Cardiac septum (tissue), 1 donor: Measurements from ENCODE around the gene CNDP1. TPM values are rescaled to one million over a fixed set of nuclear protein-coding genes. Genes with fewer than 3 reads are reported as not detected.
A peak's percentile ranks its signal among the peaks of the same experiment; 100 is the strongest.
"Not testable (repeated sequence)": the region's sequence is repeated elsewhere in the genome, so short reads cannot be mapped to it uniquely, and the experiment has no call there.

Experiments used
- DNase-seq: peaks from one replicate; pipeline ENCODE4 v3.0.0-alpha.2; 2020; ENCODE audit warnings: low spot score
- intact Hi-C: fragments of 100-400 bp; cut with DNase I; formaldehyde crosslinking; loops from one replicate; pipeline ENCODE4 v1.14.0; 2022
- long read RNA-seq: library from polyadenylated mRNA; unstranded; transcript quantifications from one replicate; pipeline ENCODE4 v2.0.0, GENCODE V29; 2021
- total RNA-seq: library from RNA; stranded (reverse); fragmentation: NEBNext Ultra II Directional; extraction: Animal tissue kit (Norgen Biotek cat#: 25700); gene quantifications from one replicate; pipeline ENCODE4 v1.2.1, GENCODE V29; 2021
- donor health status: DM: no; HTN: no; CAD: no.

Gene CNDP1
- not detected for total RNA-seq
- long read RNA-seq, partial matches to known transcripts: 0 of 1 reads
- long read RNA-seq, other reads (novel, unspliced or antisense): 1 of 1 reads

- intact Hi-C loops: no loop called here
These were observed at the start of gene CNDP1 for GRCh38 chr18:74534150-74534969. TSS of gene CNDP1 (plus strand) at chr18:74534500. CDS start at chr18:74534668, 168 bp downstream.

GRCh38 chr18:74486119-74486849 is 48.0 kb upstream of the CNDP1 start:
- intact Hi-C loops: no loop called here
- DNase-seq: no peak

More at GRCh38 chr18:74534150-74534969, at the start of gene CNDP1:
- DNase-seq: peak; percentile 59

DNA sequence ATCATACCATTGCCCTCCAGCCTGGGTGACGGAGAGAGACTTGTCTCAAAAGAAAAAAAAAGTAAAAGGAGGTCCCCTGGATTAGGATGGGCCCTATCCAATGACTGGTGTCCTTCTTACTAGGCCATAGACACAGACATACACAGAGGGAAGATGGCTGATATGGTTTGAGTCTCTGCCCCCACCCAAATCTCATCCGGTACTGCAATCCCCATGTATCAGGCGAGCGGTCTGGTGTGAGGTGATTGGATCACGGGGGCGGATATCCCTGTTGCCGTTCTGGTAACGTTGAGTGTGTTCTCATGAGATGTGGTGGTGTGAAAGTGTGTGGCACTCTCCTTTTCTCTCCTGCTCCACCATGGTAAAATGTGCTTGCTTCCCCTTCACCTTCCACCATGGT is 45.9 kb upstream of the CNDP1 start:
- intact Hi-C loops: no loop called here
- no peak for DNase-seq

GRCh38 chr18:74488864-74489263 is 45.4 kb upstream of the CNDP1 start:
- intact Hi-C loops: no loop called here
- DNase-seq: no peak

GRCh38 chr18:74489676-74490075 is 44.6 kb upstream of the CNDP1 start:
- no peak for DNase-seq
- intact Hi-C loops: loop anchor here (5.0 kb wide), 2 partner anchors 137 to 292 kb away; no protein-coding TSS in a partner anchor

DNA sequence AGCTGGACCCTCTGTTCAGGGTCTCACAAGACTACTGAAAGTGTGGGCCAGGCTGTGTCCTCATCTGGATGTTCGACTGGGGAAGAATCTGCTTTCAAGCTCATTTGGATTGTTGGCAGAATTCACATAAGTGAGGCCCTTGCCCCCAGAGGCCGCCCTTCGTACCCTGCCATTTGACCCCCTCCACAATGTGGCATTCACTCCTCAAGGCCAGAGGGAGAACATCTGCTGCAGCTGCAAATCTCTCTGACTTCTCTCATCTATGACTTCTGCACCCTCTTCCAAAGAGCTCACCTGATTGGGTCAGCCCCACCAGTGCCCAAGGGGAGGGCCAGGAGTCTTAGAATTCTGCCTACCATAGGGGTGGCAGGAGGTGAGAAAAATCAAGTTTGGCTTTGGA is 42.0 kb upstream of the CNDP1 start:
- no peak for DNase-seq
- intact Hi-C loops: loop anchor here (5.0 kb wide), 2 partner anchors 140 to 295 kb away; no protein-coding TSS in a partner anchor

- no peak for DNase-seq
- intact Hi-C loops: loop anchor here (2.0 to 5.0 kb wide), 4 partner anchors 35 to 296 kb away; partner anchors contain the start of gene ZNF407
These were observed 40.6 kb upstream of the CNDP1 start for GRCh38 chr18:74493689-74494088.

- intact Hi-C loops: loop anchor here (2.0 to 5.0 kb wide), 4 partner anchors 36 to 297 kb away; partner anchors contain the start of gene ZNF407
- DNase-seq: no peak
These were observed 39.8 kb upstream of the CNDP1 start for GRCh38 chr18:74494514-74494913.

DNA sequence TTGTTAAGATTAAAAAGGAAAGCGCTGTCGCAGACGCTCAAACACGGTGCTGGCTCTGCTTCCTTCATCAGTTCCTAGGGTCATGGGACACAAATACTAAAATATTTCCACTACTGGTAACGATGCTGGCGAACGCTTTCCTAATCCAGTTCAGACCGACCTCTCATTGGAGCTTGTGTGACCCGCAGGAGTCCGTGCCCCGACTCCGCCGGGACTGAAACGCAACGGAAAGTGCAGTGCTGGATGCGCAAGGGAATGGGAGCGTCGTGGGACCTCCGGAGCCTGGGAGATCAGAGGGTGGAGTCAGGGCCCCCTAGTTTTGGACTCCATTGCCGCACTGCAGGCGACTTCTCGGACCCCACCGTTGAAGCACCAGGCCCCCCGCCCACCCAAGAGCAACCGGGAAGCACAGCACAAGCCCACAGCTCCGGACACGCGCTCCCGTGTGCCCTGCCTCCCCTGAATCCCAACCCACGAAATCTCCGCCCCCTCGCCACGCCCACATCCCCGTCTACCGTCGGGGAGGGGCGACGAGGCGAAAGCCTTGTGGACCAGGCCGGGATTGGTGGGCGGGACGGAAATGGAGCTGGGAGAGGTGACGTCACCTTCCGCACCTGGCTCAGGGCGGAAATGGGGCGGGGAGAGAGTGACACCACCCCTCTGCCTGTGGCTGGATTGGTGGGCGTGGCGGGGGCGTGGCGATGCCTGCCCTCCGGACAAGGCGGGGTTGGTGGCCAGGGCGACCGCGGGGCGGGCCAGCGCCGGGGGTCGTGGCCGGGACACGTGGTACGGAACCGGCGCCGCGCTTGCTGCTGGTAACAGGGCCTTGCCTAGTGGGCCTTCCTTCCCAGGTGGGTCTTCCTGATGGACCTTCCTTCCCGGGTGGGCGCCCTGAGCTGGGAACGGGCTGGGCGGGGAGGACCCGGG is 38.5 kb upstream of the CNDP1 start, which contains the start of gene CNDP2:
CNDP2 (plus strand) TSS at position 783 of the 927 bp plus-strand sequence. CDS start 3,611 bp downstream, outside the sequence.
- peak; percentile 100 for DNase-seq
- intact Hi-C loops: loop anchor here (2.0 kb wide), 3 partner anchors 37 to 347 kb away; partner anchors contain the start of genes TIMM21 and ZNF407

DNA sequence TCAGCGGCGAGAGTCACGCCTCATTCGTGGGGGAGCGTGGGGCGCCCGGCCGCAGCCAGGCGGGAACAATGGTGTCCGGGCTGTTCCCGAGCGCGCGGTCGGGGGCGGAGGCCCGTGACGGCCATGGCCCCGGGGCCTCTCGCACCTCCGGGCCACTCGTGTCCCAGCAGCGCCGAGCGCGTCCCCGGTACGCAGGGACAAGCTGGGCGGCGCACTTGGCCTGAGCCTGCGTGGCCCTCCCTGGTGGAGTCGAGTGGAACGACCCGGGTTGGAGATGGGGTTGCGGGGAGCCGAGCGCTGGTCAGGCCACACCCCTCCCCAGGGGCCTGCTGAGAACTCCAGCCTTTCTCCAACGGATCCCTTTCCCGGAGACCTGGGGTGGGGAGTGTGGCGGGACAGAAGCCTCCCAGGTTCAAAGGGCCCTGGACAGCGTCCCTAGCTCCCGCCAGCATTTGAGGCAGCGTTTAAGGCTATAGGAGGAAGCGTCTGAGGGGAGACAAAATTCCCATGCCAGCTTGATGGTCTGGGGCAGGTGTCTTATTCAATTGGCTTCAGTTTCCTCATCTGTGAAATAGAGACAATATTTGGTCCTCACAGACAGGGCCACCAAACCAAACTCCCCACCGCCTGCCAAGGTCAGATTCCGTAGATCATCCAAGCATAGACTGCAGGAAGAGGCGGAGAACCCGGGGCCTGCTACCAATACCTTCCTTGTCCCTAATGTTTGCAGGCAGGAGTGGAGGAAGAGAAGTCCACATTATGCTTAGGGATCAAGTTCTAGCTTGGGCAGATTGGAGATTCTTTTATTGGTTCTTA is 37.6 kb upstream of the CNDP1 start:
- DNase-seq: no peak
- intact Hi-C loops: loop anchor here (2.0 kb wide), 1 partner anchor 348 kb away; the partner anchor contains the start of gene TIMM21

DNA sequence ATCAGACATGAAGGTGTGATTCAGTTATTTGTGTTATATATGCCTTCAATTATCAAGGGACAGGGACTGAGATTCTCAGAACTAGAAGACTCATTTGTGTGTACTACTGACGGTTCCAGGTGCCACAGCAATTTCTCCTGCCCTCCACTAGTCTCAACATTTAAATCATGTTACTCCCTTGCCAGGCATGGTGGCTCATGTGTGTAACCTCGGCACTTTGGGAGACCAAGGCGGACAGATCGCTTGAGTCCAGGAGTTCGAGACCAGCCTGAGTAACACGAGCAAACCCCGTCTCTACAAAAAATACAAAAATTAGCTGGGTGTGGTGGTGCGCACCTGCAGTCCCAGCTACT is 37.0 kb upstream of the CNDP1 start:
- no peak for DNase-seq
- intact Hi-C loops: loop anchor here (2.0 kb wide), 1 partner anchor 348 kb away; the partner anchor contains the start of gene TIMM21

GRCh38 chr18:74497778-74498177 is 36.5 kb upstream of the CNDP1 start:
- intact Hi-C loops: loop anchor here (2.0 kb wide), 2 partner anchors 49 to 349 kb away; partner anchors contain the start of gene TIMM21

GRCh38 chr18:74498712-74499627 is 35.3 kb upstream of the CNDP1 start:
- intact Hi-C loops: loop anchor here (2.0 kb wide), 1 partner anchor 48 kb away; no protein-coding TSS in a partner anchor
- DNase-seq: peak; percentile 87

More at GRCh38 chr18:74497778-74498177, 36.5 kb upstream of the CNDP1 start:
- no peak for DNase-seq

- peak; percentile 93 for DNase-seq
- intact Hi-C loops: loop anchor here (2.0 kb wide), 1 partner anchor 47 kb away; no protein-coding TSS in a partner anchor
These were observed 34.7 kb upstream of the CNDP1 start for GRCh38 chr18:74499633-74500032.

DNA sequence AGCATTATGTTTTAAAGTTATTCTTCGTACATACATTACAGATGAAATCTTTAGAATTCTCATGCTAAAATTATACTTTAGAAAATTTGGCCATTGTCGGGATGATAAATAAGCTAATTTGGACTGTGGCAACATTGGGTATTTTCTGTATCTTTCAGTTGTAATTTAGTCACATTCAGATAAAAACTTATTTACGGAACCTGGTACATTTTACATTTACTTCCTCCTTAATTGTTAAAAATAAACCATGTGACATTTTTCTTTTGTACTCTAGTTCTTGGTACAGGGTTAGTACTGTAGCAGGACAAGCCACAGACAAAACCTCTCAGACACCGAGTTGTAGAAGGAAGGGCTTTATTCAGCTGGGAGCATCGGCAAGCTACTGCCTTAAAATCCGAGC is 33.9 kb upstream of the CNDP1 start:
- intact Hi-C loops: no loop called here
- DNase-seq: no peak

DNA sequence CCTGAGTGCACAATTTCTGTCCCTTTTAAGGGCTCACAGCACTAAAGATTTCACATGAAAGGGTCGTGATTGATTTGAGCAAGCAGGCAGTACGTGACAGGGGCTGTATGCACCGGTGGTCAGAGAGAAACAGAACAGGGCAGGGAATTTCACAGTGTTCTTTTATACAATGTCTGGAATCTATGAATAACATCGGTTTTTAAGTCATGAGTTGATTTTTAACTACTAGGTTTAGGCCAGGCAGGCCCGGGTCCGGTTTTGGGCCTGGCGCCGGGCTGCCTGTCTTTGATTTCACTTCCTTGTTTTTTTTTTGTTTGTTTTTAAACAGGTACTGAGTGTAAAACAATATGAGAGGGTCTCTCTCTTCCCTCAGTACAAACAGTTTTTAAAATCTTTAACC is 33.5 kb upstream of the CNDP1 start:
- DNase-seq, intact Hi-C loops: not testable (repeated sequence)

- intact Hi-C loops: no loop called here
- DNase-seq: no peak
These were observed 32.9 kb upstream of the CNDP1 start for GRCh38 chr18:74501386-74501785.
